ENCODE data around the gene KCNQ1OT1.

The KCNQ1OT1 gene

GRCh38 chr11:2701230-2701629 lies 1.4 kb upstream of the KCNQ1OT1 start:
- Histone ChIP-seq H3K79me2 (ENCODE audit: low read length) (peaks cover 35% of the 10 kb centered on the region), H3K4me3 (ENCODE audit: low read length) (no peak overlapping the region), H3K4me2 (ENCODE audit: low read depth, low read length) (no peak overlapping the region; the same call in 1 of the 2 replicates), H3K4me1 (ENCODE audit: low read length) (no peaks in the 10 kb centered on the region), H3K9me2 (replicated peaks; ENCODE audit: insufficient read depth, low read length) (no peaks in the 10 kb centered on the region), H3K27ac (ENCODE audit: low read length) (no peak overlapping the region), H3F3A (ENCODE audit: insufficient read depth, low read length) (no peaks in the 10 kb centered on the region), H3K9ac (ENCODE audit: low read length) (no peak overlapping the region), H3K9me3 (replicated peaks; ENCODE audit: insufficient read depth, low read length) (no peaks in the 10 kb centered on the region), H3K36me3 (replicated peaks; ENCODE audit: insufficient read depth, low read length) (no peaks in the 10 kb centered on the region), H3K27me3 (replicated peaks; ENCODE audit: insufficient read depth, low read length) (no peaks in the 10 kb centered on the region), H4K20me1 (ENCODE audit: insufficient read depth, low read length) (no peaks in the 10 kb centered on the region), H2AFZ (ENCODE audit: low read length) (no peak overlapping the region)
- no peak for DNase-seq
- no peak for TF ChIP-seq EZH2phosphoT487 (IDR thresholded peaks at IDR 0.05; ENCODE audit: low read length)
- no peak for TF ChIP-seq CTCF (IDR thresholded peaks at IDR 0.05; ENCODE audit: low read length)
- no peak for TF ChIP-seq EZH2 (optimal IDR thresholded peaks at IDR 0.05; ENCODE audit: low read depth, low read length)

- TF ChIP-seq EZH2 (optimal IDR thresholded peaks at IDR 0.05; ENCODE audit: low read depth, low read length) (no peak), EZH2phosphoT487 (IDR thresholded peaks at IDR 0.05; ENCODE audit: low read length) (no peak), CTCF (IDR thresholded peaks at IDR 0.05; ENCODE audit: low read length) (no peak)
- H3K9ac ChIP-seq (ENCODE audit: low read length), result peak overlapping the region; percentile 93
- H3K27me3 ChIP-seq (replicated peaks; ENCODE audit: insufficient read depth, low read length), result no peaks in the 10 kb centered on the region
- H3K4me1 ChIP-seq (ENCODE audit: low read length), result no peaks in the 10 kb centered on the region
- H2AFZ ChIP-seq (ENCODE audit: low read length), result peak overlapping the region; percentile 11; the same call in 1 of the 2 replicates
- H3F3A ChIP-seq (ENCODE audit: insufficient read depth, low read length), result no peaks in the 10 kb centered on the region
- H3K9me2 ChIP-seq (replicated peaks; ENCODE audit: insufficient read depth, low read length), result no peaks in the 10 kb centered on the region
- DNase-seq, result peak; percentile 53
- peak overlapping the region; percentile 72 for H3K27ac ChIP-seq (ENCODE audit: low read length)
- H3K36me3 ChIP-seq (replicated peaks; ENCODE audit: insufficient read depth, low read length), result no peaks in the 10 kb centered on the region
- no peaks in the 10 kb centered on the region for H3K9me3 ChIP-seq (replicated peaks; ENCODE audit: insufficient read depth, low read length)
- H3K4me3 ChIP-seq (ENCODE audit: low read length), result peak overlapping the region; percentile 75
- peak overlapping the region; percentile 83 for H3K4me2 ChIP-seq (ENCODE audit: low read depth, low read length)
- no peaks in the 10 kb centered on the region for H4K20me1 ChIP-seq (ENCODE audit: insufficient read depth, low read length)
- H3K79me2 ChIP-seq (ENCODE audit: low read length), result peaks cover 41% of the 10 kb centered on the region
Measured at GRCh38 chr11:2700415-2701211, 819 bp upstream of the KCNQ1OT1 start.

- H3K4me2 ChIP-seq (ENCODE audit: low read depth, low read length), result peak overlapping the region; percentile 53
- no peaks in the 10 kb centered on the region for H3F3A ChIP-seq (ENCODE audit: insufficient read depth, low read length)
- no peaks in the 10 kb centered on the region for H4K20me1 ChIP-seq (ENCODE audit: insufficient read depth, low read length)
- peak overlapping the region; percentile 71 for H3K9ac ChIP-seq (ENCODE audit: low read length)
- no peaks in the 10 kb centered on the region for H3K9me3 ChIP-seq (replicated peaks; ENCODE audit: insufficient read depth, low read length)
- no peaks in the 10 kb centered on the region for H3K36me3 ChIP-seq (replicated peaks; ENCODE audit: insufficient read depth, low read length)
- H3K9me2 ChIP-seq (replicated peaks; ENCODE audit: insufficient read depth, low read length), result no peaks in the 10 kb centered on the region
- no peak for DNase-seq
- H3K79me2 ChIP-seq (ENCODE audit: low read length), result peaks cover 56% of the 10 kb centered on the region
- no peaks in the 10 kb centered on the region for H3K27me3 ChIP-seq (replicated peaks; ENCODE audit: insufficient read depth, low read length)
- TF ChIP-seq EZH2phosphoT487 (IDR thresholded peaks at IDR 0.05; ENCODE audit: low read length) (no peak), CTCF (IDR thresholded peaks at IDR 0.05; ENCODE audit: low read length) (no peak), EZH2 (optimal IDR thresholded peaks at IDR 0.05; ENCODE audit: low read depth, low read length) (no peak)
- no peaks in the 10 kb centered on the region for H3K4me1 ChIP-seq (ENCODE audit: low read length)
- no peak overlapping the region for H3K27ac ChIP-seq (ENCODE audit: low read length)
- H2AFZ ChIP-seq (ENCODE audit: low read length), result no peak overlapping the region
- H3K4me3 ChIP-seq (ENCODE audit: low read length), result peak overlapping the region; percentile 65
Measured at GRCh38 chr11:2699185-2699530, 636 bp downstream of the KCNQ1OT1 start.
